HL-60/S4 (cell line): ENCODE data around the gene C19orf25.
"Not testable (repeated sequence)": the region's sequence is repeated elsewhere in the genome, so short reads cannot be mapped to it uniquely, and the experiment has no call there.

Experiments
- in situ Hi-C: fragments of 300-500 bp; cut with MboI; formaldehyde crosslinking; loops from 2 replicates; pipeline ENCODE4 v1.14.3; 2022; ENCODE audit warnings: low sequenced_read_pairs

Gene C19orf25

DNA sequence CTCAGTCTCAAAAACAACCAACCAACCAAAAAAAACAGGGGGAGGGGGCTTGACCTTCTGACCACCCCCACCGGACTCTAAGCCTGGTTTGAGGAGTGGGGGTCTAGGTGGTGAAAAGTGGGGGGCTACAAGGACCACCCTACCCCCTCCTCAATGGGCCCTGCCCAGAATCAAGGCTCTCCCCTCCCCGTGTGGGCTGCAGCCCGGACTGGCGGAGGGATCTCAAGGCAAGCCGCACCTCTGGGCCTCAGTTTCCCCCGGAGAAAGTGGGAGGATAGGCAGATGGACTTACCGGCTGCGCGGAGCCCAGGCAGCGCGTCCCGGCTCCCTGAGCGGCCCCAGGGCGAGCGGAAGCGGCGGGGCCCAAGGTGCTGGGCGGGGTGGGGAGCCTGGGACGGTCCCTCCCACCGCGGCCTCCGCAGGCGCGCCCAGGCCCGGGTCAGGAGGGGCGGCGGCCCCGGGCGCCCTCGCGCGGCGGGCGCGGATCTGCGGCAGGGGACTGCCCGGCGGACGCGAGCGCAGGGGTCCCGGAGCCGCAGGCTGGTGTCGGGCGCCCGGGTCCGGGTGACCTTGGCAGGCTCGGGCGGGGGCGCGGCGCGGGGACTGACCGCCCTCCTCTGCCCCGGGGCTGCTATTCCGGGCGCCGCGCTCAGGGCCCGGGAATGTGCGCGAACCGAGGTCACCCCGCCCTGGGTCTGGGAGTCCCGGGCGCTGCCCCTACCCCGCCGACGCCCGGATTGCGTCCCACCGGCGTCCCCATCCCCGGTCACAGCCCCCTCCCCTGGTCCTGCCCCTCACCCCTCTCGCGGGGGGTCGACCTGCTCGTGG lies 33.9 kb upstream of the C19orf25 start, which contains the start of gene ADAMTSL5:
ADAMTSL5 (minus strand) TSS at position 349 of the 828 bp plus-strand sequence. CDS start 2,076 bp downstream, outside the sequence.
- in situ Hi-C loops = no loop called here

DNA sequence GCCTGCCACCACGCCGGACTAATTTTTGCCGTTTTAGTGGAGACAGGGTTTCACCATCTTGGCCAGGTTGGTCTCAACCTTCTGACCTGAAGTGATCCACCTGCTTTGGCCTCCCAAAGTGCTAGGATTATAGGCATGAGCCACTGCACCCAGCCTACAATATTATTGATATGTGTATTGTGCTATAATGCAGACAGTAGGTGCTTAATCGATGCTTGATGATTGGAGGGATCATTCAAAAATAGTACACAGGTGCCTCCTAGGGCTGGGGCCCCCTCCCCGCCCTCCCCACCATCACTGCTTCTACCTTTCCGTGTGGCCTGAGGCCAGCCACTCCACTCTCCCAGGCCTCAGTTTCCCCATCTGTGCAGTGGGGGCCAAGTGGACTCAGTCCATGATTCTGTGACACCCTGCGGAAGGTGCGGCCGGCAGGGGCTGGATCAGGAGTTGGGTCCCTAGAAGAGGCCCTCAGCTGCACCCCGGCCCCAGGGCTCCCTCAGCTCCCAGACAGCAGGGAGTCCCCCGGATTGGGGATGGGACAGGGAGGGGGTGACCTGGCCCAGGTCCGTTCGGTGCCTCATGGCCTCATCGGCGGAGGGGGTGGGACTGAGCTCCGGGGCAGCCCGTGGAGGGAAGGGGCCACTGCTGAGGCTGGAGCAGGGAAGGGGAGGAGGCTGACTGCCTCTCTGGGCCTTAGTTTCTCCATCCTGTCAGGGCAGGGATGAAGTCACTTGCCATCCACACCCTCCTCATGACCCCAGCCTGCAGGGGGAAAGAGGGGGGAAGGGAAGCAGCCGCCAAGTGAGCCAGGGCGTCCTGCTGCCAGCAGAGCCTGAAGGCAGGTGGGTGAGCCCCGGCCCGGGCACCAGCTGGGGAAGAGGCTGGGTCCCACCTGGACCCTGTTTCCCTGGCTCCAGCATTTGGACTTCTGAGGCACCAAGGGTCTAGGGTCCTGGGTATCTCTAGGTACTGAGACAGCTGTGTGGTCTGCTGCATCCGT lies 32.6 kb upstream of the C19orf25 start:
- in situ Hi-C loops = no loop called here

DNA sequence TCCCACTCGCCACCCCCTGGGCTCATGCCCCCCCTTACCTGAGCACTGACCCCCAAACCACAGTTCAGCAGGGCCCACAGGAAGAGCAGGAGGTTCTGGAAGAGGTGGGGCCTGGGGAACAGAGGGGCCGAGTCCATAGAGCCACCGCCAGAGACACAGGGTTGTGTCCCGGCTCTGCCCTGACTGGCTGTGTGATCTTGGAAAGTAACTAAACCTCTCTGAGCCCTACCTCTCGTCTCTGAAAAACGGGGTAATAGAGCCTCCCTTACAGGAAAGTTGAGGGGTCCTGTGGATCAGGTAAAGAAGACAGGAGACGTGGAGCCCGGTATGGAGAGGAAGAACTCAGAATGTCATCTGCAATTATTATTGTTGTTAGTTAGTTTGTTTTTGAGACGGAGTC lies 31.8 kb upstream of the C19orf25 start:
- in situ Hi-C loops = no loop called here

DNA sequence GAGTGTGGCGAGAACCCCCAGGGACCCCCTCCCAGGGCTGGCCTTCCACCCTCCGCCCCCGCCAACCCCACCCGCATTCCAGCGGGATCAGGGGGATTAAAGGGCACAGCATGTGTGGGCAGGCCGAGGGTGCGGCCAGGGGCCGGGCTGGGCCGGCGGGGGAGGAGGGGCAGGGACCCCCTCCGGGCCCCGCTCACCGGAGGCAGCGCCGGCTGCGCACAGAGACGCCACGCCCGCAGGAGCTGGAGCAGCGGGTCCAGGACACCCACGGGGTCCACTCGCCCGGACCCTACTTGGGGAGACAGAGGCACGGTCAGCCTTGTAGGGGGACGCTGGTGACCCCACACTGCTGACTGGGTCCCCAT lies 31.4 kb upstream of the C19orf25 start:
- in situ Hi-C loops = no loop called here

DNA sequence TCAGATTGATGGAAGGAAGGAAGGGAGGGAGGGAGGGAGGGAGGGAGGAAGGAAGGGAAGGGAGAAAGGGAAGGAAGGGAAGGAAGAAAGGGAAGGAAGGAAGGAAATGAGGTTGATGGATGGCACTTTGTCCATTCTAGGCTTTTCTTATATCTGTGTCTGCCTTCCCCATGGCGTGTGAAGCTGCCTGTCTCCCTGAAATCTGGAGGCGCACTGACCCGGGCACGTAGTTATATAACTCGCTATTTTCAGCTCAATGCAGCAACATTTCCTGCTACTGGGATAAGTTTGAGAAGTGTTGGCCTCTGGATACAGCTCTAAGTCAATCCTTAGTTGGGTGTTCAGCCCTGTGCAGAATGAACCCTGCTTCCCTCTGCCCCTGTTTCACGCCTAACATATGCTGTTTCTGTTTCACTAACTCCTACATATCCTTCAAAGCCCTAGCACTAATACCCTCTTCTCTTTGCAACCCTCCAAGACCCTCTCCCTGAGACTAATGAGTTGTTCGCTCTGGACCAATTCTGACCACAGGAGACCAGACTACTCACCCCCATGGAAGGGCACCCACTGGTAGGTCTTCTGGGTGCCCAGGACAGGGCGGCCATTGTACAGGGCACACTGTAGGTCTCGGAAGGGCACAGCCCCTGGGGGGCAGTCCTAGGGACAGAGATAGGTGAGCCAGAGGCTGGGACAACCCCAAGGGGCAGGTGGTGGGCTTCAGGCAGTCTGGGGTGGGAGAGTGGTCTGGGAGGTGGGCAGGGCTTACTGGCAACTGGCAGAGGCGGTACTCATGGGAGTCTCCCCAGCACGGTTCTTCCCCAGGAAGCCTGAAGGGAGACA lies 30.8 kb upstream of the C19orf25 start:
- in situ Hi-C loops = no loop called here

DNA sequence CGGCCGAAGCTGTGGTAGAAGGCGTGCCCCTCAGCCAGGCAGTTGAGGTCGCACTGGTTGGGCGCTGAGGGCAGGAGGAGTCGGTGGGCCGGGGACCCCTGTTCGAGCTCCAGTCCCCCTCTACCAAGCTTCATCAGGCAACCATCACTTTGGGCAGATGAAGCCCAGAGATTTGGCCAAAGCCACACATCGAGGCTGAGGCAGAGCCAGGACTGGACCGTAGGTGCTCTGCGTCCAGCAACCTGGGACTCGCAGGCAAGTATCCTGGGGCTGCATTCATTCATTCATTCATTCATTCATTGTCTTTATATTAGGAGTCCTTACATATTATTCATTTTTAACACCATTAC lies 29.5 kb upstream of the C19orf25 start:
- in situ Hi-C loops = no loop called here

DNA sequence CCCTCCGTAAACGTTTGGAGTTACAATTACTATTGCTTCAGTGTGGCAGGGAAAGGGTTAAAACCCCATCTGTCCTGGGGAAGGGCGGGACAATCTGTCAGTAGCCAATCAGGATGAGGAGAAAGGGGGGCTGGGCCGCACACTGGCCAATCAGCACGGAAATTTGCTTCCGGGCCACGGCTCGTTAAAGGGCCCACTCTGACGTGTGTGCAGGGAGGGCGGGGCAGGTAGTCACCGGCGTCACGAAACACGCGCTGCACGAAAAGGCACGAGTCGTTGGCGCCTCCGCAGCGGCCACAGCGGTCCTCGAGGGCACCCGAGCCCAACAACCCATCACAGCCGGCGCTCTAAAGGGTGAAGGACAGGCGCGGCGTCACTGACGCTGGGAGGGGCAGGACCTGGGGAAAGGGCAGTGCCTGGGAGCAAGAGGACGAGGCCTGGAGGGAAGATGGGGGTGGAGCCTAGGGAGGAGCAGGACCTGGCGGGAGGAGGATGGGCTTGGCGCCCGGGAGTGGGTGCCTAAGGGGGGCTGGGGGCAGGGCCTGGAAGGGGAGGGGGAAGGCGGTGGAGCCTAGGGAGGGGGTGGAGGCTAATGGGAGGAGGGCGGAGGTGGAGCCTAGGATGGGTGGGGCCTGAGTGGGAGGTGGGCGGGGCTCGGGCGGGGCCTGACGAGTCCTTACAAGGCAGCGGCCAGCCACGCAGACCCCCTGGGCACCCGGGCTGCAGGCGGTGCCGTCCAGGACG lies 28.9 kb upstream of the C19orf25 start:
- in situ Hi-C loops = no loop called here

DNA sequence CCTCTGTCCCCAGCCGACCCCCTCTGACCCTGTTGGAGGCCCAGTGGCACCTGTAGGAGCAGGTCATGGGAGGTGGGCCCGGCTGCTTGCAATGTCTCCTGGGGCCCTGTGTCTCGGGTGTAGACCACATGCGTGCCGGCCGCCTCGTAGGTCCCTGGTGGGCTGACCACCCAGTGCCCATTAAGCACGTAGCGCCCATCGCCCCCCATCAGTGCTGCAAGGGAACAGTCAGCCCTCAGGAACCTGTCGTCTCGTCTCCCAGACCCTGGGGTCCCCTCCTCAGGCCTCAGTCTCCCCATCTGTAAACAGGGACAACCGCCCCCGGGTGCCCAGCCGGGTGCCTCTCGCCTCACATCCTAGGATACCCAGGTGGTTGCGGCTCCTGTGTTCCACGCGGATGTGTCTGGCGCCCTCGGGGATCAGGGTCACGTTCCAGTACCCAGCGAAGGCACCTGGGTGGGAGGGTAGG lies 28.2 kb upstream of the C19orf25 start:
- in situ Hi-C loops = no loop called here

DNA sequence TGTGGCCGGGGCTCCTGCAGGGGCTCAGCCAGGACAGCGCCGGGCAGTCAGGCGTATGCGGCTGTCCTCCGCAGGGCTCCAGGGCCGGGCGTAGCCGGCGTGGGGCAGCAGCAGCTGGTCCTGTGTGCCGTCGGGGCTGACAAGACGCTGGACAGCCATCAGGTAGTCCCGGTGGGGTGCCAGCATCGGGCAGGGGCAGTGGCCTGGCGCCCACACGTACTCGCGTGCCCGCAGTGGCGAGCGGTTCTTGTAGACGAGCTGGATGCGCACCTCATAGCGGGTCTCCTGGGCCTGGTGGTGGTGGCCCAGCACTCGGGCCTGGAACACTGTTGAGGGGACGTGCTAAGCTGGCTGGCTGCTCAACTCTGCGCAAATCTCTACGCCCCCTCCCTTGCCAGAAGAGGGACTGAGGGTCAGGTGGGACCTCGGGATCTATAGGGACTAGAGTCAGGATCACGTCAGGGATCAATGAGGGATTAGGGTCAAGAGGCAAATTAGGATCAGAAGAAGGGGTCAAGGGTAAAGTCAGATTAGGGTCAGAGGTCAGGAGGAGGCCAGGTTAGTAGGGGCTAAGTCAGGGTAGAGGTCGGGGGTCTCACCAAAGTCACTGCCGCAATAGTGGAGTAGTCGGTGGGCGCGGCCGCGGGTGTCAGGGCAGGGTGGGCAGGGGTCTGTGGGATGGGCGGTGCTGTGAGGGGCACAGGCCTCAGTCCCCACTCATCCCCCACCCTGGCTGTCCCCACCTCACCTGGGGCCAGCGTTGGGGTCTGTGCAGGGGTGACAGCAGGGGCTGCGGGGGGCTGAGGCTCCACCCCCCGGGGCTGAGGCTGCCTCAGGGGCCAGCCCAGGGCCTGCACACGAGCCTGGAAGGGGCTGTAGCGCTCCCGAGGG lies 27.2 kb upstream of the C19orf25 start:
- in situ Hi-C loops = no loop called here

DNA sequence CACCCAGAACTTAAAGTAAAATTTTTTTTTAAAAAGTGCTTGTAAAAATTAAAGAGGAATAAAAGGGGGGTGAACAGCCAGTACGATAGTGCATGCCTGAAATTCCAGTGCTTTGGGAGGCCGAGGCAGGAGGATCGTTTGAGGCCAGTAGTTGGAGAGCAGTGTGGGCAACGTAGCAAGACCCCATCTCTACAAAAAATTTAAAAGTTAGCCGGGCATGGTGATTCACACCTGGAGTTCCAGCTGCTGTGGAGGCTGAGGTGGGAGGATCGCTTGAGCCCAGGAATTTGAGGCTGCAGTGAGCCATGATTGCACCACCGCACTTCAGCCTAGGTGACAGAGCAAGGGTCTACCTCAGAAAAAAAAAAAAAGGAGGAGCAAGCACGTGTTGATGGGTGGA lies 26.0 kb upstream of the C19orf25 start:
- in situ Hi-C loops = no loop called here

DNA sequence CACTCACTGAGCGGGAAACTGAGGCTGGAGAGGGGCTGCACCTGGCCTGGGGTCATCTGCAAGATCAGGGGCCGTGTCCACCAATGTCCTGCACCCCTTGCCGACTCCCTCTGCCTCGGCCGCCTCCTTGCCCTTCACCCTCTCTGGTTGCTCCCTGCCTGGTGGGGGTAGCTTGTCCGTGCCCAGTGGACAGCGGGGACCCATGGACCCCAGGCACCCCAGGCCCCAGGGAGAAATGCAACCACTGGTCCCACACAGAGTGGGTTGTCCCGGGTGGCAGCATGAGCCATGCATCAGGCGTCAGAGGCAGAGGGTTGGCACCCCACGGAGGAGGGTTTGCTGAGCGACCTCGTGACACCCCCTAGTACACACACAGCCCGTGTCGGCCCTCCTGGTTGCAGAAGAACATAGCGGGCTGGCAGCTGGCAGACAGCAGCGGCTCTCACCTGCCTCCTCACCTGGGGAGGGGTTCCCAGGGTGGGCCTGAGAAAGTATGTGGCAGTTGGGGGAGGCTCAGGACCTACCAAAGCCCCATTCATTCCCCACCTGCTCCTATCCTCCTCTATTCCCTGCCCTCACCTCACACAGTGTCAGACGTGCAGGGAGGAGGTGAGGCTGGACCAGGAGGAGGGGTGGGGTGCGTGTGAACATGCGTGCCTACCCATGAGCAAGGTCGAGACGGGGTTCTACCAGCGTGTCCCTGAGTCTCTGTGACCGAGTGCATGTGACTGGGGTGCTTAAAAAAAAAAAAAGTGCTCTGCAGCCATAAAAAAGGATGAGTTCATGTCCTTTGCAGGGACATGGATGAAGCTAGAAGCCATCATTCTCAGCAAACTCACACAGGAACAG lies 25.1 kb upstream of the C19orf25 start:
- in situ Hi-C loops = no loop called here

DNA sequence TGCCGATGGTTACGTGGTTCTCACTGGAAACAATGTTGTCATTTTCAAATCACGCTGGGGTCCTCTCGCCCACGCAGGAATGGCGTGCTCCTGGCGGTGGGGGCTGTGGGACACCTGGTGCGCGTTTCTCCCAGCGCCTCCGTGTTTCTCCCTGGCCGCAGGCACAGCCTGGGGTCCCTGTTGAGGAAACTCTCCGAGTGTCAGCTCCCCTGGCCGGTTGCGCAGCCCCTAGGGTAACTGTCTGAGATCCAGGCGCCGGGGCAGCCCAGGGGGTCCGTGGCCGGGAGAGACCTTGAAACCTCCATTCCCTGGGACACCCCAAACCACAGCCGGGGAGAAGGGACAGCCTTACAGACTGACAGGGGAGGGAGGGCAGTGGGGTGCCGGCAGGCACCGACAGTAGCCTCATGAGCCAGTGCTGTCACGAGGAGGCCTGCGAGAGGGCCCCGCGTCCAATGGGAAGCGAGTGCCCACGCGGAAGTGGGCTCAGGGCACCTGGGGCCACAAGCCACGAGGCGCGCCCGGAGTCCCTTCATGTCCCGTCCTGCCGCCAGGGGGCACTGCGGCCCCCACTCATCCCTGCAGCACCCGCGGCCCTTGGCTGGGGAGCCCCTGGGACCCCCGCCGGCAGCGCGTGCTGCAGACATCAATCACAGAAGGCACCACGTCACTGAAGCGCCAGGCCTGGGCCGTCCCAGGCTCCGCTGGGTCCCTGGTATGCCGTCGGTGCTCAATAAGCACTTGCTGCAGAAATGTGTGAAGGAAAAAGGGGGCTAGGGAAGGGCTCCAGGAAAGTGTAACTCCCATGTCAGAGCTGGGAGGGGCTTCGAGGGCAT lies 24.3 kb upstream of the C19orf25 start:
- in situ Hi-C loops = no loop called here

DNA sequence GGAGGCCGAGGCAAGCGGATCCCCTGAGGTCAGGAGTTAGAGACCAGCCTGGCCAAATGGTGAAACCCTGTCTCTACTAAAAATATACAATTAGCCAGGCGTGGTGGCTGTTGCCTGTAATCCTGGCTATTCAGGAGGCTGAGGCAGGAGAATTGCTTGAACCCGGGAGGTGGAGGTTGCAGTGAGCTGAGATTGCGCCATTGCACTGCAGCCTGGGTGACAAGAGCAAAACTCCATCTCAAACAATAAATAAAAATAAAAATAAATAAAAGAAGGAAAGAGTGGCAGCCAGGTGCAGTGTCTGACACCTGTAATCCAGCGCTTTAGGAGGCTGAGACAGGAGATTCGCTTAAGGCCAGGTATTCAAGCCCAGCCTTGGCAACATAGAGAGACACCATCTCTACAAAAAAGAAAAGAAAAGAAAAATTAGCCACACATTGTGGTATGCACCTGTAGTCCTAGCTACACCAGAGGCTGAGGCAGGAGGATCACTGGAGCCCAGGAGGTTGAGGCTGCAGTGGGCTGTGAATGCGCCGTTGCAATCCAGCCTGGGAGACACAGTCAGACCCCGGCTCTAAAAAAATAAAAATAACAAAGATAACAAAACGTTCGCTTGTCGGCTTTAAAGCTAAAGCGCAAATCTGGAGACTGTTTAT lies 23.5 kb upstream of the C19orf25 start:
- in situ Hi-C loops = no loop called here

DNA sequence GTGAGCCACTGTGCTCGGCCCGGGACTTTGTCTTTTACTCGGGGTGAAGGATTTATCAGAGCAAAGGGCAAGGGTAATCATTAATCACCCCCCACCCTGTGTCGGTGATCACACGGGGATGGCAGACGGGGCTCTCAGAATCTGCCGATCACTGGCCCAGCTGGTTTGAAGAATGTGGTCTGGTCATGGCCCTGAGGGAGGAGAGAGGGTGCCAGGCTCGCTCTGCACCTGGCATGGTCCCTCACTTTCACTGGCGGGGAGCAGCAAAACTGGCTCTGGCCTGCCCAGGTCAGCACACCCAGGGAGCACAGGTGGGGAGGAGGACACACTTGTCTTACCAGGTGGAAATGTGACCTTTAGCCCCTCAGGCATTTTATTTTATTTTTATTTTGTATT lies 22.2 kb upstream of the C19orf25 start:
- in situ Hi-C loops = no loop called here

DNA sequence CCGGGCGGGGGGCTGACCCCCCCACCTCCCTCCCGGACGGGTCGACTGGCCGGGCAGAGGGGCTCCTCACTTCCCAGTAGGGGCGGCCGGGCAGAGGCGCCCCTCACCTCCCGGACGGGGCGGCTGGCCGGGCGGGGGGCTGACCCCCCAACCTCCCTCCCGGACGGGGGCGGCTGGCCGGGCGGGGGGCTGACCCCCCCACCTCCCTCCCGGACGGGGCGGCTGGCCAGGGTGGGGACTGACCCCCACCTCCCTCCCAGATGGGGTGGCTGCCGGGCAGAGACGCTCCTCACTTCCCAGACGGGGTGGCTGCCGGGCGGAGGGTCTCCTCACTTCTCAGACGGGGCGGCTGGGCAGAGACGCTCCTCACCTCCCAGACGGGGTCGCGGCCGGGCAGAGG lies 20.2 kb upstream of the C19orf25 start:
- in situ Hi-C loops = not testable (repeated sequence)

DNA sequence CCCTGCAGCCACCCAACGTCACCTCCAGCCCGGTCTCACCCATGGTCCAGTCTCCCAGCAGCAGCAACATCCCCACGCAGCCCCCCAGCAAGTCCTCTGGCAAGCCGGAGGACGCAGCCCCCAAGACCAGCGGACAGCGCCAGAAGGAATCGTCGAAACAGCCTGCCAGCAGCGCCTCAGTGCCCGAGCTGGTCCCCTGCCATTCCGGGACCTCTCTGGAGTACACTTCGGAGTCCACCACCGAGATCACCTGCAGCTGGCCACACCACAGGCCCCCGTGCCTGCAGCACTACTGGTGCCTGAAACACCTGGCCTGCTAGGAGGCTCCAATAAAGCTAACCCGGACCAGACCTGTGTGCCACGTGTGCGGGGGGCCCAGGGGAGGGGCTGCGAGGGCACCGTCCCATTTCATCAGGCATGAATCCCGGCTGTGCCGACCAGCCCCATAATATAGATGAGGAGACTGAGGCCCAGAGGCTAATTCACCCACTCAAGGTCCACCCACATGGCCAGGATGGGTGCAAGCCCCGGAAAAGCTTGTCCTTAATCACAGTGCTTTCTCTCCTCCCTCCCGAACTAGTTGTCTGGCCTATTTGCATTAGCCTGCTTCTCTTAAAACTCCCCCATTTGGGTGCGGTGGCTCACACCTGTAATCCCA lies 18.7 kb upstream of the C19orf25 start:
- in situ Hi-C loops = no loop called here
